ENCODE data around the gene TMCO4. TPM values are rescaled to one million over a fixed set of nuclear protein-coding genes. Genes with fewer than 3 reads are reported as not detected.
A peak's percentile ranks its signal among the peaks of the same experiment; 100 is the strongest.
"Not testable (repeated sequence)": the region's sequence is repeated elsewhere in the genome, so short reads cannot be mapped to it uniquely, and the experiment has no call there.

The TMCO4 gene
- total RNA-seq, 1 donor from 2014 or later, result 10.2 TPM

GRCh38 chr1:19643121-19643520 lies 156.6 kb downstream of the TMCO4 start:
- no peaks in the 10 kb centered on the region for H3K36me3 Mint-ChIP-seq
- H3K4me1 Mint-ChIP-seq (ENCODE audit: unreplicated experiment), result peaks cover 35% of the 10 kb centered on the region
- peaks cover 46% of the 10 kb centered on the region for H3K27me3 Mint-ChIP-seq
- DNase-seq (ENCODE audit: extremely low spot score, unreplicated experiment), result no peak
- TF ChIP-seq, protein P1, sequence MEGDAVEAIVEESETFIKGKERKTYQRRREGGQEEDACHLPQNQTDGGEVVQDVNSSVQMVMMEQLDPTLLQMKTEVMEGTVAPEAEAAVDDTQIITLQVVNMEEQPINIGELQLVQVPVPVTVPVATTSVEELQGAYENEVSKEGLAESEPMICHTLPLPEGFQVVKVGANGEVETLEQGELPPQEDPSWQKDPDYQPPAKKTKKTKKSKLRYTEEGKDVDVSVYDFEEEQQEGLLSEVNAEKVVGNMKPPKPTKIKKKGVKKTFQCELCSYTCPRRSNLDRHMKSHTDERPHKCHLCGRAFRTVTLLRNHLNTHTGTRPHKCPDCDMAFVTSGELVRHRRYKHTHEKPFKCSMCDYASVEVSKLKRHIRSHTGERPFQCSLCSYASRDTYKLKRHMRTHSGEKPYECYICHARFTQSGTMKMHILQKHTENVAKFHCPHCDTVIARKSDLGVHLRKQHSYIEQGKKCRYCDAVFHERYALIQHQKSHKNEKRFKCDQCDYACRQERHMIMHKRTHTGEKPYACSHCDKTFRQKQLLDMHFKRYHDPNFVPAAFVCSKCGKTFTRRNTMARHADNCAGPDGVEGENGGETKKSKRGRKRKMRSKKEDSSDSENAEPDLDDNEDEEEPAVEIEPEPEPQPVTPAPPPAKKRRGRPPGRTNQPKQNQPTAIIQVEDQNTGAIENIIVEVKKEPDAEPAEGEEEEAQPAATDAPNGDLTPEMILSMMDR (conservative IDR thresholded peaks at IDR 0.05), result no peak
- peak overlapping the region; percentile 84 for H3K27ac Mint-ChIP-seq
- H3K4me3 Mint-ChIP-seq, result peak overlapping the region; percentile 85
- H3K9me3 Mint-ChIP-seq, result no peaks in the 10 kb centered on the region

GRCh38 chr1:19640363-19641316 lies 159.1 kb downstream of the TMCO4 start:
- peaks cover 21% of the 10 kb centered on the region for H3K4me1 Mint-ChIP-seq (ENCODE audit: unreplicated experiment)
- H3K27ac Mint-ChIP-seq, result peak overlapping the region; percentile 31
- DNase-seq (ENCODE audit: extremely low spot score, unreplicated experiment), result no peak
- peak overlapping the region; percentile 17 for H3K4me3 Mint-ChIP-seq
- TF ChIP-seq, protein P1 (conservative IDR thresholded peaks at IDR 0.05), result no peak
- peaks cover 38% of the 10 kb centered on the region for H3K27me3 Mint-ChIP-seq
- H3K36me3 Mint-ChIP-seq, result no peaks in the 10 kb centered on the region
- H3K9me3 Mint-ChIP-seq, result no peaks in the 10 kb centered on the region

GRCh38 chr1:19639999-19640362 lies 159.7 kb downstream of the TMCO4 start:
- H3K4me3 Mint-ChIP-seq, result no peak overlapping the region

DNA sequence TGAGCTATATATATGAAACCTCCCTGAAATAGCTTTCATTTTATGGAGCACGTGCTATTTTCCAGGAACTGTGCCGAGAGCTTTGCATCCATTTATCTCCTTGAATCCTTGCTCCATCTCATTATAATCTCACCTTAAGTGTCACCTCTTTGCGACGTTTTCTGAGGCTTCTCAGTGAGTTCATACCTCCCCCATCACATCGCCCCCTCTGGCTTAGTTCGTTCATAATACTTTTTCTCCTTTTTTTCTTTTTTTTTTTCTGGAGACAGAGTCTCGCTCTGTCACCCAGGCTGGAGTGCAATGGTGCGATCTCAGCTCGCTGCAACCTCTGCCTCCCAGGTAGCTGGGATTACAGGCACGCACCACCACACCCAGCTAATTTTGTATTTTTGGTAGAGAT lies 160.5 kb downstream of the TMCO4 start:
- Mint-ChIP-seq H3K27me3 (peaks cover 33% of the 10 kb centered on the region), H3K4me1 (ENCODE audit: unreplicated experiment) (peaks cover 20% of the 10 kb centered on the region)
- H3K36me3 Mint-ChIP-seq; H3K27ac Mint-ChIP-seq; H3K4me3 Mint-ChIP-seq; DNase-seq (ENCODE audit: extremely low spot score, unreplicated experiment); H3K9me3 Mint-ChIP-seq: not testable (repeated sequence)

More at GRCh38 chr1:19639999-19640362, 159.7 kb downstream of the TMCO4 start:
- Mint-ChIP-seq H3K27me3 (peaks cover 37% of the 10 kb centered on the region), H3K9me3 (no peaks in the 10 kb centered on the region), H3K4me1 (ENCODE audit: unreplicated experiment) (peaks cover 20% of the 10 kb centered on the region), H3K27ac (peak overlapping the region; percentile 31), H3K36me3 (no peaks in the 10 kb centered on the region)
- TF ChIP-seq, protein P1 (conservative IDR thresholded peaks at IDR 0.05), result no peak
- no peak for DNase-seq (ENCODE audit: extremely low spot score, unreplicated experiment)

DNA sequence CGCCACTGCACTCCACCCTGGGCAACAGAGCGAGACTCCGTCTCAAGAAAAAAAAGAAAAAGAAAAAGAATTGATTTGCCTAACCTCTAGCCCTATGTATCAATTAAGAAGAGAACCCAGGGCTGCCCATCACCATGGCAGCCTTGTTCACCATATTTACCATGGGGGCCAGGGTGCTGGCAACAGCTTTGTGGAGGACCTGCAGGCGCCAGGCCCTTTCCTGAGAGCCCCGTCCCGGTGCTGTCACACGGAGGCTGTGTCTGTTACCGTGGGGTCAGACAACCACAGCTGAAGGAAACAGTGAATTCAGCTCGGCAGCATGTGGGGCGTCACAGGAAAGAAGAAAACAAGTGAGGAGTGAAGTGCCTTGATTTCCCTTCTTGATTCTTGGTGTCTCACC lies 162.1 kb downstream of the TMCO4 start:
- TF ChIP-seq, protein P1 (conservative IDR thresholded peaks at IDR 0.05), result no peak
- peaks cover 21% of the 10 kb centered on the region for H3K27me3 Mint-ChIP-seq

DNA sequence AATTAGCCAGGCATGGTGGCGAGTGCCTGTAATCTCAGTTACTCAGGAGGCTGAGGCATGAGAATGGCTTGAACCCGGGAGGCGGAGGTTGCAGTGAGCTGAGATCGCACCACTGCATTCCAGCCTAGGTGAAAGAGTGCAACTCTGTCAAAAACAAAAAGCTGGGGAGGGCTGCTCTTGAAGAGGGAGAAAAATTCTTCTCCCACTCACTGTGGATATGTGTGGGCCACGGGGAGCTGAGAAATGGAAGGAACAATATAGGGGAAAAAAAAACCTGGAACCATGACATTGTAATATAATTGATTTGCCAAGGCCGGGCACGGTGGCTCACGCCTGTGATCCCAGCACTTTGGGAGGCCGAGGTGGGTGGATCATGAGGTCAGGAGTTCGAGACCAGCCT lies 163.0 kb downstream of the TMCO4 start:
- Mint-ChIP-seq H3K27me3 (peaks cover 15% of the 10 kb centered on the region), H3K4me1 (ENCODE audit: unreplicated experiment) (peaks cover 19% of the 10 kb centered on the region)
- not testable (repeated sequence) for H3K4me3 Mint-ChIP-seq; H3K27ac Mint-ChIP-seq; H3K9me3 Mint-ChIP-seq; H3K36me3 Mint-ChIP-seq; DNase-seq (ENCODE audit: extremely low spot score, unreplicated experiment)

More for the DNA sequence above, 162.1 kb downstream of the TMCO4 start:
- Mint-ChIP-seq H3K4me3 (no peak overlapping the region), H3K36me3 (no peaks in the 10 kb centered on the region), H3K9me3 (no peaks in the 10 kb centered on the region), H3K4me1 (ENCODE audit: unreplicated experiment) (peaks cover 15% of the 10 kb centered on the region), H3K27ac (no peak overlapping the region)
- no peak for DNase-seq (ENCODE audit: extremely low spot score, unreplicated experiment)
